HCT116 (cell line): ENCODE results near the gene HCN2. TPM values are rescaled to one million over a fixed set of nuclear protein-coding genes. Genes with fewer than 3 reads are reported as not detected.

Experiments
- ATAC-seq: fragments of 200-7000 bp; cut with Tn5 transposase; 2 replicates; pipeline ENCODE4 v1.9.1; 2020; ENCODE audit warnings: mild to moderate bottlenecking, moderate library complexity
- BruUV-seq: library from RNA; stranded (reverse); fragments of 400-500 nt; replicated peaks from 2 replicates; lab custom pipeline; 2021; lab: Mats Ljungman, UMichigan
- CTCF ChIA-PET: fragments of 300-600 bp; sonication (Branson Sonifier 250); formaldehyde crosslinking; loops from one replicate; lab custom pipeline; 2021; ENCODE audit warnings: antibody characterized with exemption; lab: Charles Lee
- POLR2A ChIA-PET: fragments of 300-600, 350-600 bp; sonication (Branson Sonifier 250); formaldehyde crosslinking; loops from one replicate; lab custom pipeline; 2021; ENCODE audit warnings: antibody characterized with exemption; lab: Charles Lee
- RAD21 ChIA-PET, 2 experiments: fragments of 300-600 bp; sonication (Branson Sonifier 250); formaldehyde crosslinking; loops; one replicate each; lab custom pipeline; 2023; ENCODE audit warnings: low total read pairs in 2 of 2; ENCODE audit not compliant: uncharacterized antibody in 2 of 2, unreplicated experiment in 2 of 2, low non-redundant PET in 1 of 2; lab: Charles Lee
- DNase-seq: peaks from one replicate; pipeline ENCODE4 v3.0.0-alpha.2; 2010; ENCODE audit warnings: low read depth, low spot score
- H2AFZ ChIP-seq: fragments of 200-600 bp; shearing (Covaris generic), sonication (generic); 2 replicates; pipeline ENCODE4 v1.6.1; 2017; ENCODE audit warnings: low read depth, mixed run types, mixed read lengths, antibody characterized with exemption, low read length; ENCODE audit not compliant: poor library complexity, severe bottlenecking
- H3K27ac ChIP-seq: 2 replicates; pipeline ENCODE4 v1.5.1; 2012; ENCODE audit warnings: low read depth, low read length
- H3K27me3 ChIP-seq: fragments of 200-600 bp; sonication (generic); 2 replicates; pipeline ENCODE4 v1.6.1; 2016; ENCODE audit warnings: mixed run types, low read length, mixed read lengths; ENCODE audit not compliant: insufficient read depth
- H3K36me3 ChIP-seq, 2 experiments: fragments of 200-500 bp in 1 of 2; fragments of 200-600 bp in 1 of 2; sonication (Bioruptor generic) in 1 of 2; sonication (generic) in 1 of 2; 2 replicates each; pipeline versions ENCODE4 v1.5.1 to v1.6.1; 2014 to 2016; ENCODE audit warnings: low read length in 2 of 2, inconsistent platforms in 1 of 2, mixed read lengths in 1 of 2, mixed run types in 1 of 2; ENCODE audit not compliant: insufficient read depth in 2 of 2, control insufficient read depth in 1 of 2
- H3K4me1 ChIP-seq, 2 experiments: fragments of 200-600 bp in 1 of 2; sonication (generic) in 1 of 2; 2 replicates each; pipeline versions ENCODE4 v1.5.1 to v1.6.1; 2012 to 2017; ENCODE audit warnings: low read length in 2 of 2, inconsistent platforms in 1 of 2, mild to moderate bottlenecking in 1 of 2, mixed read lengths in 1 of 2, mixed run types in 1 of 2, moderate library complexity in 1 of 2; ENCODE audit not compliant: insufficient read depth in 2 of 2, control insufficient read depth in 1 of 2
- H3K4me2 ChIP-seq: fragments of 200-600 bp; sonication (generic); 2 replicates; pipeline ENCODE4 v1.6.1; 2017; ENCODE audit warnings: mixed run types, low read length, mixed read lengths
- H3K4me3 ChIP-seq, 2 experiments: fragments of 200-600 bp in 1 of 2; sonication (generic) in 1 of 2; replicated peaks in 1 of 2; 2 replicates each; pipeline ENCODE4 v1.5.1; 2011 to 2016; ENCODE audit warnings: low read length in 2 of 2, control low read depth in 1 of 2, low read depth in 1 of 2, mild to moderate bottlenecking in 1 of 2, mixed read lengths in 1 of 2, mixed run types in 1 of 2
- H3K79me2 ChIP-seq: fragments of 200-600 bp; sonication (generic); 2 replicates; pipeline ENCODE4 v1.6.1; 2017; ENCODE audit warnings: mild to moderate bottlenecking, mixed run types, low read length, moderate library complexity, mixed read lengths; ENCODE audit not compliant: insufficient read depth
- H3K9ac ChIP-seq: fragments of 200-600 bp; sonication (generic); 2 replicates; pipeline ENCODE4 v1.6.1; 2016; ENCODE audit warnings: low read length, mixed read lengths
- H3K9me2 ChIP-seq: fragments of 200-600 bp; sonication (generic), shearing (Covaris generic); 2 replicates; pipeline ENCODE4 v1.6.1; 2017; ENCODE audit warnings: mixed run types, mild to moderate bottlenecking, moderate library complexity; ENCODE audit not compliant: insufficient read depth
- H3K9me3 ChIP-seq, 2 experiments: fragments of 200-500 bp in 1 of 2; fragments of 200-600 bp in 1 of 2; sonication (Bioruptor generic) in 1 of 2; sonication (generic) in 1 of 2; 2 replicates each; pipeline ENCODE4 v1.6.1; 2014 to 2017; ENCODE audit warnings: low read length in 2 of 2, mixed read lengths in 2 of 2, inconsistent platforms in 1 of 2, low read depth in 1 of 2, mild to moderate bottlenecking in 1 of 2, mixed run types in 1 of 2, moderate library complexity in 1 of 2; ENCODE audit not compliant: control insufficient read depth in 1 of 2, insufficient read depth in 1 of 2
- H4K20me1 ChIP-seq: fragments of 200-600 bp; sonication (generic), shearing (Covaris generic); 2 replicates; pipeline ENCODE4 v1.6.1; 2017; ENCODE audit warnings: mixed run types, mild to moderate bottlenecking, moderate library complexity; ENCODE audit not compliant: insufficient read depth
- CBX3 ChIP-seq: IDR thresholded peaks from 2 replicates; pipeline ENCODE4 v1.6.1; 2012; ENCODE audit warnings: low read depth
- POLR2A ChIP-seq: IDR thresholded peaks from 2 replicates; pipeline ENCODE4 v1.7.0; 2011; ENCODE audit warnings: borderline replicate concordance; ENCODE audit not compliant: insufficient read depth, insufficient read length; ENCODE audit errors: extremely low read depth
- TCF7L2 ChIP-seq: IDR thresholded peaks from 2 replicates; pipeline ENCODE4 v1.7.0; 2011; ENCODE audit warnings: borderline replicate concordance, inconsistent platforms; ENCODE audit not compliant: insufficient read depth, insufficient read length; ENCODE audit errors: extremely low read depth
- intact Hi-C: fragments of 100-400 bp; cut with micrococcal nuclease; formaldehyde crosslinking; loops from 2 replicates; pipeline ENCODE4 v1.10.0; 2022
- total RNA-seq: library from RNA; stranded (reverse); gene quantifications from one replicate; pipeline ENCODE4 v1.2.1, GENCODE V29; 2021; ENCODE audit not compliant: unreplicated experiment
- TF ChIP-seq, protein P1 (sequence below): IDR thresholded peaks from 2 replicates; pipeline ENCODE4 v1.6.1; 2012; ENCODE audit warnings: low read depth

Gene HCN2
- total RNA-seq, 1 experiment from 2014 or later: 2.4 TPM

DNA sequence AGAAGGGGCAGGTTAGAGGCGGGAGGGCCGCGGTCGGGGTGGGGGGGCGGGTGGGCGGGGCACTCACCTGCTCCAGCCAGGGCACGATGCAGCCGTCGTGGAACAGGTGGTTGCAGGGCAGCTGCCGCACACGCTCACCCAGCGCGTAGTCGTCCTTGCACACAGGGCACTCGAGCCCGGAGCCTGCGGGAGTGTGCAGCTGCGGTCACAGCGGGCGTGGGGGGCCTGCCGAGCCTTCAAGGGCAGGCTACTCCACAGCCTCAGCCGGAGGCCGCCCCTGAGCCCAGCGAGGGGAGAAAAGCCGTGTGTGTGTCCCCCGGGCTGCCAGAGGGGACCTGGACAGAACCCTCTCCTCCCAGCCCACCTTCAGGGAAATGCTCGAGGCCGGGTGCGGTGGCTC is 58.6 kb downstream of the HCN2 start (continued):
- TF ChIP-seq, protein P1, sequence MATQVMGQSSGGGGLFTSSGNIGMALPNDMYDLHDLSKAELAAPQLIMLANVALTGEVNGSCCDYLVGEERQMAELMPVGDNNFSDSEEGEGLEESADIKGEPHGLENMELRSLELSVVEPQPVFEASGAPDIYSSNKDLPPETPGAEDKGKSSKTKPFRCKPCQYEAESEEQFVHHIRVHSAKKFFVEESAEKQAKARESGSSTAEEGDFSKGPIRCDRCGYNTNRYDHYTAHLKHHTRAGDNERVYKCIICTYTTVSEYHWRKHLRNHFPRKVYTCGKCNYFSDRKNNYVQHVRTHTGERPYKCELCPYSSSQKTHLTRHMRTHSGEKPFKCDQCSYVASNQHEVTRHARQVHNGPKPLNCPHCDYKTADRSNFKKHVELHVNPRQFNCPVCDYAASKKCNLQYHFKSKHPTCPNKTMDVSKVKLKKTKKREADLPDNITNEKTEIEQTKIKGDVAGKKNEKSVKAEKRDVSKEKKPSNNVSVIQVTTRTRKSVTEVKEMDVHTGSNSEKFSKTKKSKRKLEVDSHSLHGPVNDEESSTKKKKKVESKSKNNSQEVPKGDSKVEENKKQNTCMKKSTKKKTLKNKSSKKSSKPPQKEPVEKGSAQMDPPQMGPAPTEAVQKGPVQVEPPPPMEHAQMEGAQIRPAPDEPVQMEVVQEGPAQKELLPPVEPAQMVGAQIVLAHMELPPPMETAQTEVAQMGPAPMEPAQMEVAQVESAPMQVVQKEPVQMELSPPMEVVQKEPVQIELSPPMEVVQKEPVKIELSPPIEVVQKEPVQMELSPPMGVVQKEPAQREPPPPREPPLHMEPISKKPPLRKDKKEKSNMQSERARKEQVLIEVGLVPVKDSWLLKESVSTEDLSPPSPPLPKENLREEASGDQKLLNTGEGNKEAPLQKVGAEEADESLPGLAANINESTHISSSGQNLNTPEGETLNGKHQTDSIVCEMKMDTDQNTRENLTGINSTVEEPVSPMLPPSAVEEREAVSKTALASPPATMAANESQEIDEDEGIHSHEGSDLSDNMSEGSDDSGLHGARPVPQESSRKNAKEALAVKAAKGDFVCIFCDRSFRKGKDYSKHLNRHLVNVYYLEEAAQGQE: no peak
- TF ChIP-seq TCF7L2 (no peak), CBX3 (no peak)

DNA sequence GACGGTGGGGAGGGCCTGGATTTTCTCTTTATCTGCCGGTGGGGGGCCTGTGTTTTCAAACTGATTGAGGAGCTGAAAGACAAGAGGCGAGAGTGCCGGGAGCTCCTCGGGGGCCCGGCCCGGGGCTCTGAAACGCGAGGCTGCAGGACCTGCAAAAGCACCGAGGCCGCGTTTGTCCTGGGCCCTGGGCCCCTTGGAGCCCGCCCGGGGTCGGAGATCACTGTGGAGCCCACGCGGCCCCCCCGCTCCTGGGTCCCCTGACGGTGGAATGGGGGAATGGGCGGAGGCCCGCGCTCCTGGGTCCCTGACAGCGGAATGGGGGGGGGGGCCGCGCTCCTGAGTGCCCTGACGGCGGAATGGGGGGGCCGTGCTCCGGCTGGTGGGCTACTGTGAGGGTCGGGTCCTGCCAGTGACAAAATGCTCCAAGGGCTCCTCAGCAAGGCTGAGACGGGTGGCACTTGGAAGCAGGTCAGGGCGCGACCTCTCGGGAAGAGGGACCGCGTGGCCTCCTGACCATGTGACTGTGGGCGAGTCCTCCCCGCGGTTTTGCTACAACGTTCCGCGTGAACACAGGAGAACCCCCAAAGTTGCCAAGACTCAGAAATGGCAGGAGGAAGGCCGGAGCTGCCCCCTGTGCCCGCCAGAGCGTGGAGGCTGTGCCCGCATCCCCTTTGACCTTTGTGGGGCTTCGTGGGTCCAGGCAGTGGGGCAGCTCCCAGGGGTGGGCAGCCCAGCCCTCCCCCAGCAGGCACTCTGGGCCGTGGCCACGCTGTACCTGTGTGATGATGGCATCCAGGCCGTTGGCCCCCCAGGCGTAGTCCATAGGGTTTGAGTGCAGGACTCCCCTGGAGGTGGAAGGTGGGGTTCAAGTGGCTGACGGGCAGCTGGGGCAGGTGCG is 59.5 kb downstream of the HCN2 start:
- no TSS peak for BruUV-seq
- Histone ChIP-seq H3K9me3 (no peaks in the 10 kb centered on the region), H3K27ac (no peak overlapping the region), H3K4me1 (no peaks in the 10 kb centered on the region), H3K79me2 (peaks cover 43% of the 10 kb centered on the region), H3K9me2 (no peaks in the 10 kb centered on the region), H3K9ac (no peak overlapping the region), H3K36me3 (peaks cover 11 to 45% of the 10 kb centered on the region in 2 experiments), H3K4me2 (no peak overlapping the region), H4K20me1 (no peaks in the 10 kb centered on the region), H2AFZ (no peak overlapping the region), H3K4me3 (no peak overlapping the region), H3K27me3 (no peaks in the 10 kb centered on the region)
- DNase-seq (no peak), ATAC-seq (no peak)
- POLR2A ChIA-PET: no interaction called here
- RAD21 ChIA-PET: no interaction called here
- CTCF ChIA-PET: no interaction called here
- TF ChIP-seq, protein P1: no peak
- TF ChIP-seq POLR2A (no peak), CBX3 (no peak)
- intact Hi-C loops: no loop called here
